Daoy (cell line): ENCODE results near the gene CFAP299. TPM values are rescaled to one million over a fixed set of nuclear protein-coding genes. Genes with fewer than 3 reads are reported as not detected.

Experiments
- DNase-seq: peaks from one replicate; pipeline ENCODE4 v3.0.0-alpha.2; 2015; ENCODE audit warnings: low read depth
- total RNA-seq: library from RNA; depleted of rRNA; stranded (reverse); fragments of >200 nt; shearing (Covaris generic); gene quantifications from 2 replicates; pipeline ENCODE4 v1.2.3, GENCODE V29; 2014

Gene CFAP299
- total RNA-seq, 1 experiment from 2014 or later, result 2.5 TPM

- DNase-seq, result no peak
Measured at GRCh38 chr4:80515496-80515895, 180.0 kb downstream of the CFAP299 start.

DNA sequence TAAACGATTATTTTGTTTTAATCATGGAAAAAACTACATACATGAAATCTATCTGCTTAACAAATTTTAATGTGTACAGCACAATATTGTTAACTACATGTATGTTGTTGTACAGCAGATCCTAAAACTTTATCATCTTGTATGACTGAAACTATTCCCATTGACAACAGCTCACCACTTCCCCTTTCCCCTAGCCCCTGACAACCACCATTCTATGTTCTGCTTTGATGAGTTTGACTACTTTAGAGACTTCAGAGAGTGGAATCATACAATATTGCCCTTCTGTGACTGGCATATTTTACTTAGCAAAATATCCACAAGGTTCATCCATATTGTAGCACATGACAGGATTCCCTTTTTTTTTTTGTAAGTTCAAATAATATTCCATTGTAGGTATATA is 185.9 kb downstream of the CFAP299 start:
- DNase-seq, result no peak

DNA sequence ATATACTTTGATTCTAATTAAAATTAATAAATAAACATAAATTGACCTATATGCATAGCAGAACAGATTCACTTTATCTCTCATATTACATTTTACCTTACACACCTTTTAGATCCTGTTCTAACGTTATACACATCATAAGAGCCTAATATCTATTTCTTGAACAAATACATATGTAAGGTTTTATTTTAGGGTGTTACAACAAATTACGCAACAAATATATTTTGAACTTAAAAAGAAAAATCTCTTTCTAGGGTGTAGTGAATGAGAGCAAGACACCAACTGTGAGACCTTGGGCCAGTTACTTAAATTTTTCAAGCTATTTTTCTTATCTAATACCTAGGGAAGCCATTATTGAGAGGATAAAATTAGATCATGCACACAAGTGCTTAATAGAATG is 191.2 kb downstream of the CFAP299 start:
- no peak for DNase-seq

GRCh38 chr4:80529026-80529425 is 193.5 kb downstream of the CFAP299 start:
- DNase-seq, result no peak

DNA sequence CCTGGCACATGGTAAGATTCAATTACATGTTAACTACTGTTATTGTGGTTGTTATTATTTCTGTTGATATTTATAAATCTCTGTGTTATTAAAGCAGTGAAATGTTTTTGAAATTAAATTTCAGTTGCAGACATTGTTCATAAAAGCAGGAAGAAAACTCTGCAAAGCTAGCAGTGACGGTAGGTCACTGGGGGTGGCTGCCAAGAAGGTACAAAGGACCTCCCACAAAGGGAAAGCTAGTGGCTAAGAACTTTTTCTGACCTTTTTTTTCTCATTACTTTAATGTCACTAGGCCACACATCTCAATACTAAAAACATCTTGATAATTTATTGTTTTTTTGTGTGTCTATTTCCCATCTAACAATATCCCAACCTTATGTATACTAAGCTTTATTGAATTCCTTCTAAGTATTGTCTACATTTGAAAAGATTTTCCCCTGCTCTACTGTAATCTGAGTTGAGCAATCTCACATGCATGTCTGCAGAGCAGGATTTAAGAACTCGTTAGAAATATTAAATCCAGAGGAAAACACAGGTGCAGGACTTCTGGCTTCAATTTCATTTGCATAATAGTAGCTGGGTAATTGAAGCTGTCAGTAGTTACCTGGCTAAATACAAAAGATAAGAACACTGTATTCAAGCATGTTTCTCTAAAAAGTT is 197.3 kb downstream of the CFAP299 start:
- DNase-seq, result no peak

- DNase-seq, result no peak
Measured at GRCh38 chr4:80535551-80535950, 200.0 kb downstream of the CFAP299 start.

DNA sequence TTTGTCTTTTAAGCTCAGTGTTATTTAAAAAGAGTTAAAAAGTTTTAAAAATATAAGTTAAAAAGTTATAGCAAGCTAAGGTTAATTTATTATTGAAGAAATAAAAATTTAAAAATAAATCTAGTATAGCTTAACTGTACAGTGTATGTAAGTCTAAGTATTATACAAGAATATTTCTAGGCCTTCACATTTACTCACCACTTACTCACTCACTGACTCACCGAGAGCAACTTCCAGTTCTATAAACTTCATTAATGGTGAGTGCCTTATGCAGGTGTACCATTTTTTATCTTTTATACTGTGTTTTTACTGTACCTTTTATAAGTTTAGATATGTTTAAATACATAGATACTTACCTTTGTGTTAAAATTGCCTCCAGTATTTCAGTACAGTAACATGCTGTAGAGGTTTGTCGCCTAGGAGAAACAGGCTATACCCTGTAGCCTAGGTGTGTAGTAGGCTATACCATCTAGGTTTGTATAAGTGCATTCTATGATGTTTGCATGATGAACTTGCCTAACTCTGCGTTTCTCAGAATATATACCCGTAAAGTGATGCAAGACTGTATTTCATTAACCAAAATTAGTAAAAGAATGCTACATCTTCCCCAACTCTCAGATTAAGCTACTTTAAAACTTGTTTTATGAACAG is 202.9 kb downstream of the CFAP299 start:
- peak; percentile 5 for DNase-seq

DNA sequence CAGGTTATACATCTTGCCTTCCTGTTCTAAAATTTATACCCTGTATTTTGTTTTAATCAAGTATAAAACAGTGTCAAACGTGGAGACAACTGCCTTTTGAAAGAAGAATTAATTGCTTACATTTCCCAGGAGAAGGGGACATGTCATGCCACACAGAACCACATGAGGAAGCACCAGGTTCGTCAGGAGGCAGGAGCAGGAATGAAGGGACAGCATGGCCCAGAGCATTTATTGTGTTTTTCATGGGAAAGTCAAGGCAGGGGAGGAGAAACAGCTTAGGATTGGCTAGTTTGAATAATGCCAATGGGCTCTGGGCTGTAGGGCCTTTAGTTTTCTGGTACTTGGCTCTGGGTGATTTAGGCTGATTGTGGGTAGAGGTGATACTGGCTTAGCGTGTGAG is 203.7 kb downstream of the CFAP299 start:
- DNase-seq, result no peak

DNA sequence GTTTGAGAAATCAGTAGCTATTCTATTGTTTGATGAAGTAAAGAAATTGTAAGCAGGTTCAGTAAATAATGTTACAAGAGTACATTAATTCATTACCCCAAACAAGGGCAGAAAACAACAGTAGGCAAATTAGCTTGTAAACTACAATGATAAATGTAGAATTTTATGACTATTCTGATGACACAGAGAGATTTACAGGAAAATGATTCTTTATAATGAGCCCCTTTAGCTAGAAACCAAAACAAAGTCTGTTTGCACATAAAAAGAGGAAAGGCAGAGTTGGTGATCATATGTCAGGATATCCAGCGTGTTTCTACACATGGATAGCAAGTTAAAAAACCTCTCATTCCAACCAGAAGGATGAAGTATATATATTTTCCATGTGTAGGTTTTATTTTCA is 204.8 kb downstream of the CFAP299 start:
- DNase-seq, result no peak

GRCh38 chr4:80540785-80541469 is 205.4 kb downstream of the CFAP299 start:
- DNase-seq, result no peak

GRCh38 chr4:80542747-80543146 is 207.2 kb downstream of the CFAP299 start:
- no peak for DNase-seq

DNA sequence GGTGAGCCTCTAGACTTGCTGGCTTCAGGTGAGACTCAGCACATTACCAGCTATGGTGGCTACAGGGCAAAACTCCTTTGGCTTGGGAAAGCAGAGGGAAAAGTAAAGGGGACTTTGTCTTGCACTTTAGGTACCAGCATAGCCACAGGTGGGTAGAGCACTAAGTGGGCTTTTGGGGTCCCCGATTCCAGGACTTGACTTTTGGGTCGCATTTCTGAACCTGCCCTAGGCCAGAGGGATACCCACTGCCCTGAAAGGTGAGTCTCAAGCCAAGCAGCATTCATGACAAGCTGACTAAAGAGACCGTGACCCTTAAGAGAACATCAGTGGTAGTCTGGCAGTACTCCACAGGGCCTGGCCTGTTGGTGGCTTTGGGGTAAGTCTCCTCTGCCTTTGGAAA is 224.8 kb downstream of the CFAP299 start:
- DNase-seq, result no peak

- no peak for DNase-seq
Measured at GRCh38 chr4:80566203-80566872, 230.8 kb downstream of the CFAP299 start.

- DNase-seq, result no peak
Measured at GRCh38 chr4:80568891-80569290, 233.4 kb downstream of the CFAP299 start.

- no peak for DNase-seq
Measured at GRCh38 chr4:80576796-80577195, 241.3 kb downstream of the CFAP299 start.

- no peak for DNase-seq
Measured at GRCh38 chr4:80578001-80578400, 242.5 kb downstream of the CFAP299 start.

DNA sequence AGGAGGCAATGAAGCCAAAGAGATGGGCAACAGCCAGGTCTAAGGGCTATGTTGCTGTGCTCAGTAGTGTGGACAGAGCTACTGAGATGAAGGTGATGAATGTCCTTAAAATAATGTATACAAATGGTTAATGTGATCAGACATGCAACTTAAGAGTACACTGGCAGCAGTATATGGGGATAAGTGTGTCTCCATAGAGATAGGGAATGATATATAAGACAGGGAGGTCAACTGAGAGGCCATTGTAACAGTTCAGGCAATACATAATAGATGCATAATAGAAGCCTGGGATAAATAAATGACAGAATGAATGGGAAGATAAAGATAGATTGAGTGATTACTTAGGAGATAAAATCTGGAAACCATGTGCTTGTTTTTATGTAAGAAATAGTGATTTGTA is 250.0 kb downstream of the CFAP299 start:
- no peak for DNase-seq

GRCh38 chr4:80586716-80587115 is 251.2 kb downstream of the CFAP299 start:
- DNase-seq, result no peak

GRCh38 chr4:80587871-80588385 is 252.4 kb downstream of the CFAP299 start:
- no peak for DNase-seq

- DNase-seq, result no peak
Measured at GRCh38 chr4:80592950-80593349, 257.4 kb downstream of the CFAP299 start.

GRCh38 chr4:80594701-80595100 is 259.2 kb downstream of the CFAP299 start:
- no peak for DNase-seq

DNA sequence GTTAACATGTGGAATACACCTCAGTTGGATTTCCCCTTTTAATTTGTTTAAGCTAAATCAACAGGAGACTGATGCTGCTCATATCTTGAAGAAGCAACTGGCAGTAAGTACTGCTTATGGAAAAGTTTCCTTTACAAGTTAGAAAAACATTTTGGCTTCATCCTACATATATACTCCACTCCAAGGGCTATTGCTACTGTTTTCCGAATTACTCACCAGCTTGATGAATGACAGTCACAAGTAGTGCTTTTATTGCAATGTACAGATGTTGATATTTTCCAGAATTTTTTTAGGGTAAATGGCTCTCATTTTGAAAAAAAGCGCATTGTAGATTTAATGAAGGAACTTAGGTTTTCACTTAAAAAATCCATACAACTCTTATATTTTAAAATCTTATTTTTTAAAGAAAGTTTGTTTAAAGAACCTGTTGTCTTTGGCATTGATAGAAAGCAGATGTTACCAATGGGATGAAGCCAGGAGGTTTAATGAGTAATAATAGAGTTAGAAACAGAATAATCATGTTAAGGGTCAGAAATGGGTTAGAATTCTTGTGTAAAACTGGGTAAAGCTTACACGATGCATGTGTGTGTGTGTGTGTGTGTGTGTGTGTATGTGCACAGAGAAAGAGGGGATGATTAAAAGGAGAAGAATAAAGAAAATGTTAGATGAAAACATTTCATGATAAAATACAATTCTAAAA is 272.9 kb downstream of the CFAP299 start:
- DNase-seq, result no peak
